Activated gamma-delta T cell treated with anti-CD3 and anti-CD28 coated beads, Interleukin-2, amount 50 U/mL, for 16 hours (primary cell): ENCODE data around the gene KCNG4.
"Not testable (repeated sequence)": the region's sequence is repeated elsewhere in the genome, so short reads cannot be mapped to it uniquely, and the experiment has no call there.

Experiments used
- DNase-seq: peaks from one replicate; pipeline ENCODE4 v3.0.0-alpha.2; 2020; ENCODE audit warnings: low read depth

KCNG4 gene

GRCh38 chr16:84234321-84235241 lies 5.2 kb downstream of the KCNG4 start:
- DNase-seq, result no peak

- no peak for DNase-seq
Observed at GRCh38 chr16:84233748-84234147, 6.1 kb downstream of the KCNG4 start.

GRCh38 chr16:84232969-84233368 lies 6.8 kb downstream of the KCNG4 start:
- DNase-seq, result no peak

- no peak for DNase-seq
Observed at GRCh38 chr16:84232060-84232459, 7.8 kb downstream of the KCNG4 start.

- no peak for DNase-seq
Observed at GRCh38 chr16:84229471-84229870, 10.3 kb downstream of the KCNG4 start.

- no peak for DNase-seq
Observed at GRCh38 chr16:84228256-84228838, 11.5 kb downstream of the KCNG4 start.

- no peak for DNase-seq
Observed at GRCh38 chr16:84227548-84227947, 12.3 kb downstream of the KCNG4 start.

GRCh38 chr16:84226026-84226425 lies 13.8 kb downstream of the KCNG4 start:
- DNase-seq, result no peak

GRCh38 chr16:84225571-84225970 lies 14.2 kb downstream of the KCNG4 start:
- DNase-seq, result no peak

- no peak for DNase-seq
Observed at GRCh38 chr16:84225126-84225525, 14.7 kb downstream of the KCNG4 start.

- no peak for DNase-seq
Observed at GRCh38 chr16:84224554-84224953, 15.3 kb downstream of the KCNG4 start.

GRCh38 chr16:84223456-84223855 lies 16.4 kb downstream of the KCNG4 start:
- DNase-seq, result no peak

- DNase-seq, result no peak
Observed at GRCh38 chr16:84220851-84221250, 19.0 kb downstream of the KCNG4 start.

- DNase-seq, result no peak
Observed at GRCh38 chr16:84218956-84219355, 20.9 kb downstream of the KCNG4 start.

- DNase-seq, result no peak
Observed at GRCh38 chr16:84218176-84218823, 21.5 kb downstream of the KCNG4 start.

- not testable (repeated sequence) for DNase-seq
Observed at GRCh38 chr16:84216144-84216543, 23.7 kb downstream of the KCNG4 start.

GRCh38 chr16:84215531-84215930 lies 24.3 kb downstream of the KCNG4 start:
- no peak for DNase-seq

GRCh38 chr16:84214451-84215066 lies 25.3 kb downstream of the KCNG4 start:
- DNase-seq, result no peak

- DNase-seq, result no peak
Observed at GRCh38 chr16:84212631-84213030, 27.2 kb downstream of the KCNG4 start.

- DNase-seq, result no peak
Observed at GRCh38 chr16:84212154-84212553, 27.7 kb downstream of the KCNG4 start.

- DNase-seq, result no peak
Observed at GRCh38 chr16:84209989-84210388, 29.8 kb downstream of the KCNG4 start.

- no peak for DNase-seq
Observed at GRCh38 chr16:84207879-84208278, 31.9 kb downstream of the KCNG4 start.

- DNase-seq, result no peak
Observed at GRCh38 chr16:84207251-84207650, 32.6 kb downstream of the KCNG4 start.
